HCT116 (cell line): ENCODE measurements around the gene WNT9A. TPM values are rescaled to one million over a fixed set of nuclear protein-coding genes. Genes with fewer than 3 reads are reported as not detected.

Source experiments
- ATAC-seq: fragments of 200-7000 bp; cut with Tn5 transposase; 2 replicates; pipeline ENCODE4 v1.9.1; 2020; ENCODE audit warnings: mild to moderate bottlenecking, moderate library complexity
- BruUV-seq: library from RNA; stranded (reverse); fragments of 400-500 nt; replicated peaks from 2 replicates; lab custom pipeline; 2021; lab: Mats Ljungman, UMichigan
- CTCF ChIA-PET: fragments of 300-600 bp; sonication (Branson Sonifier 250); formaldehyde crosslinking; loops from one replicate; lab custom pipeline; 2021; ENCODE audit warnings: antibody characterized with exemption; lab: Charles Lee
- POLR2A ChIA-PET: fragments of 300-600, 350-600 bp; sonication (Branson Sonifier 250); formaldehyde crosslinking; loops from one replicate; lab custom pipeline; 2021; ENCODE audit warnings: antibody characterized with exemption; lab: Charles Lee
- RAD21 ChIA-PET, 2 experiments: fragments of 300-600 bp; sonication (Branson Sonifier 250); formaldehyde crosslinking; loops; one replicate each; lab custom pipeline; 2023; ENCODE audit warnings: low total read pairs in 2 of 2; ENCODE audit not compliant: uncharacterized antibody in 2 of 2, unreplicated experiment in 2 of 2, low non-redundant PET in 1 of 2; lab: Charles Lee
- DNase-seq: peaks from one replicate; pipeline ENCODE4 v3.0.0-alpha.2; 2010; ENCODE audit warnings: low read depth, low spot score
- H2AFZ ChIP-seq: fragments of 200-600 bp; shearing (Covaris generic), sonication (generic); 2 replicates; pipeline ENCODE4 v1.6.1; 2017; ENCODE audit warnings: low read depth, mixed run types, mixed read lengths, antibody characterized with exemption, low read length; ENCODE audit not compliant: poor library complexity, severe bottlenecking
- H3K27ac ChIP-seq: 2 replicates; pipeline ENCODE4 v1.5.1; 2012; ENCODE audit warnings: low read depth, low read length
- H3K27me3 ChIP-seq: fragments of 200-600 bp; sonication (generic); 2 replicates; pipeline ENCODE4 v1.6.1; 2016; ENCODE audit warnings: mixed run types, low read length, mixed read lengths; ENCODE audit not compliant: insufficient read depth
- H3K36me3 ChIP-seq, 2 experiments: fragments of 200-500 bp in 1 of 2; fragments of 200-600 bp in 1 of 2; sonication (Bioruptor generic) in 1 of 2; sonication (generic) in 1 of 2; 2 replicates each; pipeline versions ENCODE4 v1.5.1 to v1.6.1; 2014 to 2016; ENCODE audit warnings: low read length in 2 of 2, inconsistent platforms in 1 of 2, mixed read lengths in 1 of 2, mixed run types in 1 of 2; ENCODE audit not compliant: insufficient read depth in 2 of 2, control insufficient read depth in 1 of 2
- H3K4me1 ChIP-seq, 2 experiments: fragments of 200-600 bp in 1 of 2; sonication (generic) in 1 of 2; 2 replicates each; pipeline versions ENCODE4 v1.5.1 to v1.6.1; 2012 to 2017; ENCODE audit warnings: low read length in 2 of 2, inconsistent platforms in 1 of 2, mild to moderate bottlenecking in 1 of 2, mixed read lengths in 1 of 2, mixed run types in 1 of 2, moderate library complexity in 1 of 2; ENCODE audit not compliant: insufficient read depth in 2 of 2, control insufficient read depth in 1 of 2
- H3K4me2 ChIP-seq: fragments of 200-600 bp; sonication (generic); 2 replicates; pipeline ENCODE4 v1.6.1; 2017; ENCODE audit warnings: mixed run types, low read length, mixed read lengths
- H3K4me3 ChIP-seq, 2 experiments: fragments of 200-600 bp in 1 of 2; sonication (generic) in 1 of 2; replicated peaks in 1 of 2; 2 replicates each; pipeline ENCODE4 v1.5.1; 2011 to 2016; ENCODE audit warnings: low read length in 2 of 2, control low read depth in 1 of 2, low read depth in 1 of 2, mild to moderate bottlenecking in 1 of 2, mixed read lengths in 1 of 2, mixed run types in 1 of 2
- H3K79me2 ChIP-seq: fragments of 200-600 bp; sonication (generic); 2 replicates; pipeline ENCODE4 v1.6.1; 2017; ENCODE audit warnings: mild to moderate bottlenecking, mixed run types, low read length, moderate library complexity, mixed read lengths; ENCODE audit not compliant: insufficient read depth
- H3K9ac ChIP-seq: fragments of 200-600 bp; sonication (generic); 2 replicates; pipeline ENCODE4 v1.6.1; 2016; ENCODE audit warnings: low read length, mixed read lengths
- H3K9me2 ChIP-seq: fragments of 200-600 bp; sonication (generic), shearing (Covaris generic); 2 replicates; pipeline ENCODE4 v1.6.1; 2017; ENCODE audit warnings: mixed run types, mild to moderate bottlenecking, moderate library complexity; ENCODE audit not compliant: insufficient read depth
- H3K9me3 ChIP-seq, 2 experiments: fragments of 200-500 bp in 1 of 2; fragments of 200-600 bp in 1 of 2; sonication (Bioruptor generic) in 1 of 2; sonication (generic) in 1 of 2; 2 replicates each; pipeline ENCODE4 v1.6.1; 2014 to 2017; ENCODE audit warnings: low read length in 2 of 2, mixed read lengths in 2 of 2, inconsistent platforms in 1 of 2, low read depth in 1 of 2, mild to moderate bottlenecking in 1 of 2, mixed run types in 1 of 2, moderate library complexity in 1 of 2; ENCODE audit not compliant: control insufficient read depth in 1 of 2, insufficient read depth in 1 of 2
- H4K20me1 ChIP-seq: fragments of 200-600 bp; sonication (generic), shearing (Covaris generic); 2 replicates; pipeline ENCODE4 v1.6.1; 2017; ENCODE audit warnings: mixed run types, mild to moderate bottlenecking, moderate library complexity; ENCODE audit not compliant: insufficient read depth
- ATF3 ChIP-seq: IDR thresholded peaks from 2 replicates; pipeline ENCODE4 v1.6.1; 2012
- CEBPB ChIP-seq: IDR thresholded peaks from 2 replicates; pipeline ENCODE4 v1.6.1; 2012; ENCODE audit warnings: low read depth
- EGR1 ChIP-seq: IDR thresholded peaks from 2 replicates; pipeline ENCODE4 v1.6.1; 2012; ENCODE audit warnings: low read depth
- EZH2 ChIP-seq: fragments of 200-600 bp; sonication (generic); IDR thresholded peaks from 2 replicates; pipeline ENCODE4 v1.6.1; 2017; ENCODE audit warnings: antibody characterized with exemption, mixed run types
- EZH2phosphoT487 ChIP-seq: fragments of 200-600 bp; IDR thresholded peaks from 2 replicates; pipeline ENCODE4 v1.6.1; 2018; ENCODE audit warnings: antibody characterized with exemption, borderline replicate concordance
- FOSL1 ChIP-seq: IDR thresholded peaks from 2 replicates; pipeline ENCODE4 v1.6.1; 2012; ENCODE audit warnings: low read depth
- JUND ChIP-seq: IDR thresholded peaks from 2 replicates; pipeline ENCODE4 v1.6.1; 2012
- MAX ChIP-seq: IDR thresholded peaks from 2 replicates; pipeline ENCODE4 v1.6.1; 2012
- POLR2AphosphoS5 ChIP-seq: IDR thresholded peaks from 2 replicates; pipeline ENCODE4 v1.6.1; 2011; ENCODE audit warnings: mild to moderate bottlenecking, low read depth, low read length, moderate library complexity
- RAD21 ChIP-seq: IDR thresholded peaks from 2 replicates; pipeline ENCODE4 v1.6.1; 2012; ENCODE audit warnings: low read depth, mild to moderate bottlenecking
- TCF7L2 ChIP-seq: IDR thresholded peaks from 2 replicates; pipeline ENCODE4 v1.7.0; 2011; ENCODE audit warnings: borderline replicate concordance, inconsistent platforms; ENCODE audit not compliant: insufficient read depth, insufficient read length; ENCODE audit errors: extremely low read depth
- YY1 ChIP-seq: IDR thresholded peaks from 2 replicates; pipeline ENCODE4 v1.6.1; 2011; ENCODE audit warnings: low read length, low read depth, moderate library complexity, mild to moderate bottlenecking; ENCODE audit not compliant: insufficient replicate concordance; ENCODE audit errors: extremely low read depth
- ZBTB33 ChIP-seq: IDR thresholded peaks from 2 replicates; pipeline ENCODE4 v1.6.1; 2011; ENCODE audit warnings: mild to moderate bottlenecking, low read length, moderate library complexity; ENCODE audit not compliant: insufficient replicate concordance; ENCODE audit errors: extremely low read depth
- ZFX ChIP-seq: fragments of 450-650 bp; IDR thresholded peaks from 2 replicates; pipeline ENCODE4 v1.6.1; 2017
- ZNF274 ChIP-seq: fragments of 200-500 bp; sonication (Bioruptor generic); IDR thresholded peaks from 2 replicates; pipeline ENCODE4 v1.6.1; 2014; ENCODE audit warnings: mild to moderate bottlenecking, low read depth, low read length, inconsistent platforms
- intact Hi-C: fragments of 100-400 bp; cut with micrococcal nuclease; formaldehyde crosslinking; loops from 2 replicates; pipeline ENCODE4 v1.10.0; 2022
- total RNA-seq: library from RNA; stranded (reverse); gene quantifications from one replicate; pipeline ENCODE4 v1.2.1, GENCODE V29; 2021; ENCODE audit not compliant: unreplicated experiment

WNT9A gene
- total RNA-seq, 1 experiment from 2014 or later = 5.6 TPM

GRCh38 chr1:227937838-227938145 is 9.9 kb downstream of the WNT9A start:
- H3K79me2 ChIP-seq = no peaks in the 10 kb centered on the region
- DNase-seq = no peak
- peaks cover 0 to 9% of the 10 kb centered on the region in 2 experiments; a peak in 1 of 4 replicates for H3K9me3 ChIP-seq
- no peak overlapping the region for H3K27ac ChIP-seq
- H3K4me2 ChIP-seq = no peak overlapping the region
- TF ChIP-seq ATF3 (no peak), POLR2AphosphoS5 (no peak), ZNF274 (no peak), CEBPB (no peak), MAX (no peak), EZH2 (no peak)
- TF ChIP-seq, all 23 proteins: peak for 0
- H3K9ac ChIP-seq = no peak overlapping the region
- no peak overlapping the region for H3K4me3 ChIP-seq
- intact Hi-C loops = no loop called here
- peaks cover 16 to 51% of the 10 kb centered on the region in 2 experiments for H3K4me1 ChIP-seq
- no peak for ATAC-seq
- ChIA-PET CTCF (no interaction called here), RAD21 (no interaction called here), POLR2A (no interaction called here)
- no peaks in the 10 kb centered on the region; a peak in 1 of 4 replicates for H3K36me3 ChIP-seq
- no peaks in the 10 kb centered on the region for H4K20me1 ChIP-seq
- H3K9me2 ChIP-seq = no peaks in the 10 kb centered on the region
- no peaks in the 10 kb centered on the region for H3K27me3 ChIP-seq
- no TSS peak for BruUV-seq
- H2AFZ ChIP-seq = no peak overlapping the region

GRCh38 chr1:227937031-227937837 is 10.5 kb downstream of the WNT9A start:
- Histone ChIP-seq H3K4me1 (peaks cover 16 to 51% of the 10 kb centered on the region in 2 experiments), H3K27ac (no peak overlapping the region), H4K20me1 (no peaks in the 10 kb centered on the region), H3K79me2 (no peaks in the 10 kb centered on the region), H3K9me2 (no peaks in the 10 kb centered on the region), H3K4me3 (no peak overlapping the region), H3K9ac (no peak overlapping the region), H3K9me3 (peaks cover 0 to 9% of the 10 kb centered on the region in 2 experiments; a peak in 1 of 4 replicates), H3K36me3 (no peaks in the 10 kb centered on the region; a peak in 1 of 4 replicates), H3K27me3 (no peaks in the 10 kb centered on the region), H2AFZ (no peak overlapping the region), H3K4me2 (no peak overlapping the region)
- ChIA-PET CTCF (no interaction called here), RAD21 (no interaction called here), POLR2A (no interaction called here)
- DNase-seq = no peak
- no TSS peak for BruUV-seq
- intact Hi-C loops = no loop called here
- ATAC-seq = no peak
- TF ChIP-seq ATF3 (no peak), EZH2phosphoT487 (no peak), JUND (no peak), ZFX (no peak), ZBTB33 (no peak), TCF7L2 (no peak), ZNF274 (no peak), FOSL1 (no peak), EGR1 (no peak), YY1 (no peak), RAD21 (no peak), EZH2 (no peak)
